HEK293 (cell line): ENCODE measurements around the gene GBGT1.
A peak's percentile ranks its signal among the peaks of the same experiment; 100 is the strongest.

Experiments
- CTCF ChIA-PET: fragments of 350-600 bp; formaldehyde crosslinking; extraction: SDS; loops from one replicate; lab custom pipeline; 2021; ENCODE audit warnings: antibody characterized with exemption; lab: Yijun Ruan, JAX
- POLR2A ChIA-PET: fragments of 300-600 bp; formaldehyde crosslinking; extraction: SDS; loops from one replicate; lab custom pipeline; 2020; ENCODE audit warnings: antibody characterized with exemption, inconsistent platforms; lab: Yijun Ruan, JAX
- H3K27ac ChIP-seq: fragments of 200-500 bp; sonication (Bioruptor generic); 2 replicates; pipeline ENCODE4 v1.5.1; 2014; ENCODE audit warnings: low read depth, low read length, control low read depth, inconsistent platforms; ENCODE audit errors: extremely low read depth
- H3K36me3 ChIP-seq, 2 experiments: fragments of 200-500 bp in 1 of 2; sonication (Bioruptor generic) in 1 of 2; 1 replicate in 1 of 2; 2 replicates in 1 of 2; pipeline ENCODE4 v1.5.1; 2014 to 2017; ENCODE audit warnings: inconsistent platforms in 2 of 2, low read length in 2 of 2; ENCODE audit not compliant: control insufficient read depth in 2 of 2, insufficient read depth in 1 of 2
- H3K4me1 ChIP-seq: fragments of 200-500 bp; sonication (Bioruptor generic); 2 replicates; pipeline ENCODE4 v1.5.1; 2014; ENCODE audit warnings: mild to moderate bottlenecking, low read length, inconsistent platforms; ENCODE audit not compliant: control insufficient read depth, insufficient read depth
- H3K4me3 ChIP-seq: 2 replicates; pipeline ENCODE4 v1.5.1; 2011; ENCODE audit warnings: low read depth, mild to moderate bottlenecking, control low read depth, low read length, moderate library complexity
- H3K9me3 ChIP-seq: fragments of 200-500 bp; sonication (Bioruptor generic); 2 replicates; pipeline ENCODE4 v1.5.1; 2014; ENCODE audit warnings: low read depth, low read length, inconsistent platforms; ENCODE audit not compliant: control insufficient read depth, insufficient read depth
- CTCF ChIP-seq: fragments of 450-650 bp; formaldehyde crosslinking; IDR thresholded peaks from 2 replicates; pipeline ENCODE4 v1.5.1; 2016; ENCODE audit warnings: missing biosample characterization, missing genetic modification characterization
- GLIS2 ChIP-seq: fragments of 450-650 bp; formaldehyde crosslinking; IDR thresholded peaks from 2 replicates; pipeline ENCODE4 v1.5.1; 2016; ENCODE audit warnings: missing biosample characterization, missing genetic modification characterization
- MZF1 ChIP-seq: fragments of 450-650 bp; formaldehyde crosslinking; IDR thresholded peaks from 2 replicates; pipeline ENCODE4 v1.5.1; 2017; ENCODE audit warnings: missing biosample characterization, missing genetic modification characterization, borderline replicate concordance
- PRDM1 ChIP-seq: fragments of 450-650 bp; formaldehyde crosslinking; IDR thresholded peaks from 2 replicates; pipeline ENCODE4; 2016; ENCODE audit warnings: missing biosample characterization, missing genetic modification characterization
- PRDM6 ChIP-seq: fragments of 450-650 bp; formaldehyde crosslinking; IDR thresholded peaks from 2 replicates; pipeline ENCODE4 v1.5.1; 2017; ENCODE audit warnings: missing biosample characterization, missing genetic modification characterization
- ZBTB1 ChIP-seq: fragments of 450-650 bp; formaldehyde crosslinking; IDR thresholded peaks from 2 replicates; pipeline ENCODE4 v1.5.1; 2016; ENCODE audit warnings: missing biosample characterization, missing genetic modification characterization
- ZBTB17 ChIP-seq: fragments of 450-650 bp; formaldehyde crosslinking; IDR thresholded peaks from 2 replicates; pipeline ENCODE4 v1.5.1; 2016; ENCODE audit warnings: missing biosample characterization, missing genetic modification characterization
- ZBTB26 ChIP-seq: fragments of 450-650 bp; formaldehyde crosslinking; optimal IDR thresholded peaks from 2 replicates; pipeline ENCODE3; 2016; ENCODE audit warnings: missing biosample characterization, mild to moderate bottlenecking, missing genetic modification characterization
- ZNF112 ChIP-seq: fragments of 450-650 bp; formaldehyde crosslinking; IDR thresholded peaks from 2 replicates; pipeline ENCODE4 v1.5.0; 2017; ENCODE audit warnings: missing biosample characterization, missing genetic modification characterization
- ZNF23 ChIP-seq: fragments of 450-650 bp; formaldehyde crosslinking; IDR thresholded peaks from 2 replicates; pipeline ENCODE4 v1.5.1; 2016; ENCODE audit warnings: missing biosample characterization, missing genetic modification characterization, borderline replicate concordance
- ZNF449 ChIP-seq: fragments of 450-650 bp; formaldehyde crosslinking; IDR thresholded peaks from 2 replicates; pipeline ENCODE4 v1.5.1; 2017; ENCODE audit warnings: missing biosample characterization, mild to moderate bottlenecking, missing genetic modification characterization, moderate library complexity
- ZNF518A ChIP-seq: fragments of 450-650 bp; formaldehyde crosslinking; conservative IDR thresholded peaks from 2 replicates; pipeline ENCODE4 v1.5.1; 2016; ENCODE audit warnings: low read depth, missing biosample characterization, missing genetic modification characterization
- ZNF645 ChIP-seq: fragments of 450-650 bp; formaldehyde crosslinking; IDR thresholded peaks from 2 replicates; pipeline ENCODE4; 2016; ENCODE audit warnings: missing biosample characterization, missing genetic modification characterization
- ZNF654 ChIP-seq: fragments of 450-650 bp; formaldehyde crosslinking; IDR thresholded peaks from 2 replicates; pipeline ENCODE4 v1.5.1; 2016; ENCODE audit warnings: low read depth, missing biosample characterization, missing genetic modification characterization
- ZNF660 ChIP-seq: fragments of 450-650 bp; IDR thresholded peaks from 2 replicates; pipeline ENCODE4 v1.5.1; 2018; ENCODE audit warnings: missing biosample characterization, mild to moderate bottlenecking, missing genetic modification characterization

GBGT1 gene

GRCh38 chr9:133184971-133185370 lies 21.3 kb upstream of the GBGT1 start:
- Histone ChIP-seq H3K4me3 (no peak overlapping the region), H3K27ac (no peak overlapping the region), H3K4me1 (no peaks in the 10 kb centered on the region), H3K36me3 (no peaks in the 10 kb centered on the region), H3K9me3 (no peaks in the 10 kb centered on the region)
- TF ChIP-seq ZNF660 (tag by site-specific recombination) = peak; percentile 53; the same call in 1 of the 2 replicates
- peak; percentile 90; the same call in 1 of the 2 replicates for TF ChIP-seq MZF1 (tag by site-specific recombination)
- TF ChIP-seq ZNF645 (tag by site-specific recombination) = no peak
- TF ChIP-seq CTCF = peak; percentile 54; the same call in 1 of the 2 replicates
- peak; percentile 25; the same call in 1 of the 2 replicates for TF ChIP-seq PRDM1 (tag by site-specific recombination)
- 0 out of 2 replicates have a peak, but pooled peaks have one; percentile 14 for TF ChIP-seq ZBTB17 (tag by site-specific recombination)
- TF ChIP-seq ZNF654 (tag by site-specific recombination) = peak; percentile 91
- TF ChIP-seq ZNF449 = no peak
- CTCF ChIA-PET = interaction anchor here (0.7 to 5.6 kb wide), 31 partner anchors 8 to 344 kb away, joined by 3 to 159 read pairs (median 6); partner anchors contain the start of gene SURF6
- POLR2A ChIA-PET = interaction anchor here (0.7 to 2.5 kb wide), 3 partner anchors 145 to 163 kb away, joined by 4 to 19 read pairs (median 9); partner anchors contain the start of genes MED22 and RPL7A

- TF ChIP-seq GLIS2 (tag by site-specific recombination) (no peak), ZNF518A (tag by site-specific recombination) (no peak), ZNF23 (no peak), ZNF112 (tag by site-specific recombination) (no peak), PRDM6 (tag by site-specific recombination) (no peak), ZBTB26 (tag by site-specific recombination) (no peak), ZBTB1 (no peak)
- Histone ChIP-seq H3K36me3 (no peaks in the 10 kb centered on the region), H3K27ac (no peak overlapping the region), H3K4me3 (no peak overlapping the region), H3K4me1 (no peaks in the 10 kb centered on the region), H3K9me3 (no peaks in the 10 kb centered on the region)
- ChIA-PET CTCF (interaction anchor here (0.6 to 4.8 kb wide), 16 partner anchors 10 to 358 kb away, joined by 3 to 48 read pairs (median 4); partner anchors contain the start of genes ADAMTS13 and RPL7A), POLR2A (no interaction called here)
Observed at GRCh38 chr9:133182151-133182550, 18.4 kb upstream of the GBGT1 start.
